ENCODE measurements around the gene BHMT. TPM values are rescaled to one million over a fixed set of nuclear protein-coding genes. Genes with fewer than 3 reads are reported as not detected.
A peak's percentile ranks its signal among the peaks of the same experiment; 100 is the strongest.

BHMT gene
- polyA plus RNA-seq, 4 donors = 0.45 to 2.5 (median 0.46) TPM; not detected in 1

DNA sequence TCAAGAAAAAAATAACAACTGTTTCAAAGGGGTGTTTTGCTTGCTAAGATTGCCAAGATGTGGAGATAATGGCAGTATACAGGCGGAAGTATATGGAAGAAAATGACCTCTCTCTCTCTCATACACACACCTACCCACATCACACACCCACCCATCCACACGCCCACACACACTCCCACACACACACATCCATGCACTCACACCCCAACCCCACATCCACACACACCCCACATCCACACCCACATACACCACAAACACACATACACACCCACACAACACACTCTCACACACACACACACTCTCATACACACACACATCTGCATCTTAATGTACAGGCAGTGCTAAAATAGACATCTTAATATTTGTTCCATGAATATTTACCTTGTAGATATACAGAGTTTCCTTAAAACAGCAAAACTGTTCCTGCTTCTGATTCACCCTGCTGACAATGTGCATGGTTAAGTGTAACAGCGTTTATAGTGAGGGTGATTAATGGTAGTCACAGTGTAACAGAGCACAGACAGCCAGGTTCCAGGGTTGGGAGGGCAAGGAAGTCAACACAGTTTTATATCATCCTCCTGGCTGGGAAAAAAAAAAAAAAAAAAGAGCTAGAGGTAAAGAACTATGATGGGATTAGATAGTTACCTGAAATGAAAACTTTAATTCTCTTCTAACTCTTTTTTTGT lies 33.8 kb upstream of the BHMT start:
- FAIRE-seq = no peak
- no peak overlapping the region for H3K27ac ChIP-seq (ENCODE audit: low read depth in 1 of 3, low read length in 2 of 3)

DNA sequence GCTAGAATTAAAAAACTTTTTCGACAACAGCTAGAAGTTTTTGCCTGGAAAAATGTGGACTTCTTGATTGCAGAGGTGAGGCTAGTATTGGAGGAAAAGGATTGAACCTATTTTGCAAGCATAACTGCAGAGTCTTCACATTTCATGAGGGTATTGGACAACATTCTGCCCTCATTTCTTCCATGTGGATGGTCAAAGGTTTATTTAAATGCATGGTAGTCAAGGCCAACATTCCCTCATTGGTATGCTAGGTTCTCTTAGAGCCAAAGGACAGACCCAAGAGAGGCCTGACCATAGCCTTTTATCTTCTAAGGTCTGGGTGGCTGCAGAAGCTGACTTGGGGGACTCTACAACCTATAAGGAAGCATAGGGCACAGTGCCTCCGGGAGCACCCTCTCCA lies 30.8 kb upstream of the BHMT start:
- Histone ChIP-seq H3K27me3 (ENCODE audit: control insufficient read depth in 3 of 3, insufficient read depth in 3 of 3, low read length in 3 of 3) (no peaks in the 10 kb centered on the region), H3K9me3 (ENCODE audit: control insufficient read depth in 2 of 2, insufficient read depth in 1 of 2, low read depth in 1 of 2, low read length in 1 of 2) (peaks cover 0 to 3% of the 10 kb centered on the region in 2 donors), H3K4me3 (ENCODE audit: low read depth in 1 of 3, low read length in 3 of 3) (no peak overlapping the region), H3K27ac (ENCODE audit: low read depth in 1 of 3, low read length in 2 of 3) (no peak overlapping the region), H3K4me1 (ENCODE audit: control insufficient read depth in 3 of 3, insufficient read depth in 2 of 3, low read depth in 1 of 3, low read length in 2 of 3) (no peaks in the 10 kb centered on the region), H3K36me3 (ENCODE audit: control insufficient read depth in 3 of 3, insufficient read depth in 2 of 3, low read depth in 1 of 3, low read length in 3 of 3) (no peaks in the 10 kb centered on the region)
- 81 to 89% (median 86%) methylated on average over 2 of the region's 2 CpGs for WGBS, 3 donors
- DNase-seq (no peak), FAIRE-seq (no peak)

More for the DNA sequence above, 33.8 kb upstream of the BHMT start:
- Histone ChIP-seq H3K4me1 (ENCODE audit: control insufficient read depth in 3 of 3, insufficient read depth in 2 of 3, low read depth in 1 of 3, low read length in 2 of 3) (no peaks in the 10 kb centered on the region), H3K36me3 (ENCODE audit: control insufficient read depth in 3 of 3, insufficient read depth in 2 of 3, low read depth in 1 of 3, low read length in 3 of 3) (no peaks in the 10 kb centered on the region), H3K9me3 (ENCODE audit: control insufficient read depth in 2 of 2, insufficient read depth in 1 of 2, low read depth in 1 of 2, low read length in 1 of 2) (peaks cover 0 to 8% of the 10 kb centered on the region in 2 donors), H3K4me3 (ENCODE audit: low read depth in 1 of 3, low read length in 3 of 3) (no peak overlapping the region), H3K27me3 (ENCODE audit: control insufficient read depth in 3 of 3, insufficient read depth in 3 of 3, low read length in 3 of 3) (no peaks in the 10 kb centered on the region)
- no peak for DNase-seq
- 39 to 50% (median 47%) methylated on average over 3 of the region's 3 CpGs for WGBS, 3 donors

DNA sequence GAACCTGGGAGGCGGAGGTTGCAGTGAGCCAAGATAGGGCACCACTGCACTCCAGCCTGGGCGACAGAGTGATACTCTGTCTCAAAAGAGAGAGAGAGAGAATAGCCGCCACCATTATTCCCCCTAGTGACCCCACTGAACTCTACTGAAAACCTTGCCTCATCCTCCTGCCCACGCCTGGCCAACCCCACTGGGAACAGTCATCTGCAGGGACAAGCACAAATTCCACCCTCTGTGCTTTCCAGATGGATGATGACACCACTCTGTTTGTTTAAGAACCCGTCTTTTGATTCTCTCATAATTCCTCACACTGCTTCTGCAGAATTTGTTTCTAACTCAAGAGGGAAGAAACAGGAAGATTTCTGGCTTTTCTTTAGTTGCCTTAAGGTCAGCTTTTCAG lies 29.8 kb upstream of the BHMT start:
- H3K4me3 ChIP-seq (ENCODE audit: low read depth in 1 of 3, low read length in 3 of 3) = no peak overlapping the region
- no peaks in the 10 kb centered on the region for H3K4me1 ChIP-seq (ENCODE audit: control insufficient read depth in 3 of 3, insufficient read depth in 2 of 3, low read depth in 1 of 3, low read length in 2 of 3)
- no peaks in the 10 kb centered on the region for H3K36me3 ChIP-seq (ENCODE audit: control insufficient read depth in 3 of 3, insufficient read depth in 2 of 3, low read depth in 1 of 3, low read length in 3 of 3)
- WGBS, 3 donors = 85 to 95% (median 92%) methylated on average over 5 of the region's 5 CpGs
- FAIRE-seq (no peak), DNase-seq (no peak)
- H3K9me3 ChIP-seq (ENCODE audit: control insufficient read depth in 2 of 2, insufficient read depth in 1 of 2, low read depth in 1 of 2, low read length in 1 of 2) = peaks cover 0 to 3% of the 10 kb centered on the region in 2 donors
- H3K27ac ChIP-seq (ENCODE audit: low read depth in 1 of 3, low read length in 2 of 3) = no peak overlapping the region
- no peaks in the 10 kb centered on the region for H3K27me3 ChIP-seq (ENCODE audit: control insufficient read depth in 3 of 3, insufficient read depth in 3 of 3, low read length in 3 of 3)

DNA sequence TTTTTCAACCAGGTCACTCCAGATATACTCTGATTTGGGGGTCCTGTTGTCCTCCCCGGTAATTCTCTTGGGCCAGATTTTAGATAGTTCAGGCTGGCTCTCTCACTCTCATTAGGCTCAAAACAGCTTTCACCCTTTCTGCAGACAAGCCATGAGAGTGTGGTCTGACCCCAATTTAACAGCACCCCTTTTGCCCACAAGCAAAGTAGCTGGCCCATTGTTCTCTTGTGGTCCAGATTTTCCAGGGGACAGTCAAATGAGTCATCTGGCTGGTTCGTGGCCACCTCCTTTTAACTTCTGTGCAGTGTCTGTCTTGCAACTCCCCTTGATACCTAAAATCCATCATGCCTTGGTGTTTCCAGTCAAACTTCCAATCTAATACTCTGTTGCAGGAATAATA lies 25.5 kb upstream of the BHMT start:
- Histone ChIP-seq H3K4me3 (ENCODE audit: low read depth in 1 of 3, low read length in 3 of 3) (no peak overlapping the region), H3K36me3 (ENCODE audit: control insufficient read depth in 3 of 3, insufficient read depth in 2 of 3, low read depth in 1 of 3, low read length in 3 of 3) (no peaks in the 10 kb centered on the region), H3K9me3 (ENCODE audit: control insufficient read depth in 2 of 2, insufficient read depth in 1 of 2, low read depth in 1 of 2, low read length in 1 of 2) (no peaks in the 10 kb centered on the region), H3K4me1 (ENCODE audit: control insufficient read depth in 3 of 3, insufficient read depth in 2 of 3, low read depth in 1 of 3, low read length in 2 of 3) (no peaks in the 10 kb centered on the region), H3K27ac (ENCODE audit: low read depth in 1 of 3, low read length in 2 of 3) (no peak overlapping the region), H3K27me3 (ENCODE audit: control insufficient read depth in 3 of 3, insufficient read depth in 3 of 3, low read length in 3 of 3) (no peaks in the 10 kb centered on the region)
- DNase-seq = no peak
- FAIRE-seq = no peak
- WGBS, 3 donors = 57 to 74% (median 68%) methylated on average over 2 of the region's 2 CpGs

DNA sequence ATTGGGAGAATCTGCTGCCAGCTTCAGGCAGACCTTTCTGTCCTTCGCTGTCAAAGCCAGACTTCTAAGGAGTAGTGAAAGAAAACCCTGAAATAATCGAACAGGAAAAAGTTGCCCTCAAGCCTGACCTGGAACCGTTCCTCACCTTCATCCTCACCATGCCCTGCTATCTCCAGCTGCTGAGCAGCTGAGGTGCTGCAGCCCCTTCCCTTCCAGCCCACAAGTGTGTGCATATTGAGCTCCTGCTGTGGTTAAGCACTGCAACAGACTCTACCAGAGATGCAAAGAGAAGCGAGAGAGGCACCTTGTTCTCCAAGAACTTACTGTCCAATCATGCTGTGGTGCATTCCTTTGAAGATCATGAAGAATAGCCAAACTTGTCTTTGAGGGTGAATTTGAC lies 23.1 kb upstream of the BHMT start:
- Histone ChIP-seq H3K27me3 (ENCODE audit: control insufficient read depth in 3 of 3, insufficient read depth in 3 of 3, low read length in 3 of 3) (no peaks in the 10 kb centered on the region), H3K4me1 (ENCODE audit: control insufficient read depth in 3 of 3, insufficient read depth in 2 of 3, low read depth in 1 of 3, low read length in 2 of 3) (peaks cover 0 to 3% (median 0%) of the 10 kb centered on the region in 3 donors), H3K36me3 (ENCODE audit: control insufficient read depth in 3 of 3, insufficient read depth in 2 of 3, low read depth in 1 of 3, low read length in 3 of 3) (no peaks in the 10 kb centered on the region), H3K27ac (ENCODE audit: low read depth in 1 of 3, low read length in 2 of 3) (no peak overlapping the region), H3K9me3 (ENCODE audit: control insufficient read depth in 2 of 2, insufficient read depth in 1 of 2, low read depth in 1 of 2, low read length in 1 of 2) (no peaks in the 10 kb centered on the region), H3K4me3 (ENCODE audit: low read depth in 1 of 3, low read length in 3 of 3) (no peak overlapping the region)
- no peak for FAIRE-seq
- no peak for DNase-seq
- WGBS, 3 donors = 73 to 90% (median 77%) methylated on average over 4 of the region's 4 CpGs

DNA sequence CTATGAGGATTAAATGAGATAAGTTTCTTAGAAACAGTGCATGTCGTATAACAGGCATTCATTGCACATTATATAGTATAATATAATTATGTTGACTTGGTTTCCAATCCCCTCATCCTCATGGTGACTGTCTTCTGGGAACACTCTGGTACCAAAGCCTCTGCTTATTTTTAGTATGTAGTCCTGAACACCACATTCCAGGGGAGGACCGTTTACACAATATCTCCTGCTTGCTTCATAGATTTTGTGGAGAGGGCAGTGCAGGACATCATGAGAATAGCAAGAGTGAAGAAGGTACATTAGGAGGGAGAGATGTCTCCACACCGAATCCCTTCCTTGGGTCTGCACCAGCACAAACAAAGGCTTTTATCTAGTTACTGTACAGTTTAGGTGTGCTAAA lies 20.5 kb upstream of the BHMT start:
- H3K4me1 ChIP-seq (ENCODE audit: control insufficient read depth in 3 of 3, insufficient read depth in 2 of 3, low read depth in 1 of 3, low read length in 2 of 3) = peaks cover 0 to 3% (median 0%) of the 10 kb centered on the region in 3 donors
- no peaks in the 10 kb centered on the region for H3K27me3 ChIP-seq (ENCODE audit: control insufficient read depth in 3 of 3, insufficient read depth in 3 of 3, low read length in 3 of 3)
- FAIRE-seq (no peak), DNase-seq (no peak)
- 58 to 65% (median 65%) methylated on average over 3 of the region's 3 CpGs for WGBS, 3 donors
- H3K9me3 ChIP-seq (ENCODE audit: control insufficient read depth in 2 of 2, insufficient read depth in 1 of 2, low read depth in 1 of 2, low read length in 1 of 2) = no peaks in the 10 kb centered on the region
- H3K36me3 ChIP-seq (ENCODE audit: control insufficient read depth in 3 of 3, insufficient read depth in 2 of 3, low read depth in 1 of 3, low read length in 3 of 3) = no peaks in the 10 kb centered on the region
- no peak overlapping the region for H3K4me3 ChIP-seq (ENCODE audit: low read depth in 1 of 3, low read length in 3 of 3)
- no peak overlapping the region for H3K27ac ChIP-seq (ENCODE audit: low read depth in 1 of 3, low read length in 2 of 3)

DNA sequence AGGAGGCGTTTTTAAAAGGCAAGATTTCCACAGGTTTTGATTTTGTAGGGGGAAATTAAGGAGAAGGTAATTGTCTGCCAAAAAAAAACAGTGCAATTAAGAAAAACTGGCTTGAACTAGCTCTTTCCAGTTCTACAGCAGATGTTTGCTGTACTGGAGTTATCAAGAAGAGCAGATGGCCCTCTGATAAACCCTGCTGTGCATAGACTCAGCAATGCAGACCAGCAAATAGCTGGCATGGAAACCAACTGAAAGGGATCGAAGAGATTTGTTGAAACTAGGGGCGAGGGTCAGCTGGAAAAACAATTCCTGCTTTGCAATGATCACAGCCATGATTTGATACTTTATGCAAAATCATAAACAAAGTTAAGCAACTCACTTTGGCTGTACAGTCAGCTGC lies 17.8 kb upstream of the BHMT start:
- DNase-seq = peak; percentile 10 to 35
- Histone ChIP-seq H3K27ac (ENCODE audit: low read depth in 1 of 3, low read length in 2 of 3) (no peak overlapping the region), H3K9me3 (ENCODE audit: control insufficient read depth in 2 of 2, insufficient read depth in 1 of 2, low read depth in 1 of 2, low read length in 1 of 2) (no peaks in the 10 kb centered on the region), H3K36me3 (ENCODE audit: control insufficient read depth in 3 of 3, insufficient read depth in 2 of 3, low read depth in 1 of 3, low read length in 3 of 3) (no peaks in the 10 kb centered on the region), H3K4me1 (ENCODE audit: control insufficient read depth in 3 of 3, insufficient read depth in 2 of 3, low read depth in 1 of 3, low read length in 2 of 3) (peaks cover 0 to 3% (median 0%) of the 10 kb centered on the region in 3 donors), H3K27me3 (ENCODE audit: control insufficient read depth in 3 of 3, insufficient read depth in 3 of 3, low read length in 3 of 3) (no peaks in the 10 kb centered on the region), H3K4me3 (ENCODE audit: low read depth in 1 of 3, low read length in 3 of 3) (no peak overlapping the region)
- 23 to 38% (median 37%) methylated on average over 3 of the region's 3 CpGs for WGBS, 3 donors
- no peak for FAIRE-seq

DNA sequence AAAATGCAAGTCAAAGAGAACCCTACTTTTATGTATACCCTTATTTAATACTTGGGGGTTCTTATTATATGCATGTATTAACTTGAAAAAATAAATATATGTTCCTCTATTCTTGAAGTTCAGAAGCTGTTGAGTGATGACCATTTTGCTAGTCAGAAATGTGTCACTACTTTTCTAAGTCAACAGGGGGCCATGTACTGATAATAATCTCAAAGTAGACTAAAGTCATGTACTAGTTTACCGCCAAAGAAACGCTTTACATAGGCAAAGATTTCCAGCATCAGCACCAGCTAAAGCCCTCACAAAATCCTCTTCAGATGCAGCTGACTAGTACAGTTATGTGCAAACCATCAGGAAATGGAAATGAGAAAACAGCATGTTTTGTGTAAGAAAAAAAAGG lies 5.7 kb upstream of the BHMT start:
- Histone ChIP-seq H3K27me3 (ENCODE audit: control insufficient read depth in 3 of 3, insufficient read depth in 3 of 3, low read length in 3 of 3) (peaks cover 0 to 5% (median 4%) of the 10 kb centered on the region in 3 donors), H3K27ac (ENCODE audit: low read depth in 1 of 3, low read length in 2 of 3) (no peak overlapping the region), H3K4me3 (ENCODE audit: low read depth in 1 of 3, low read length in 3 of 3) (no peak overlapping the region), H3K9me3 (ENCODE audit: control insufficient read depth in 2 of 2, insufficient read depth in 1 of 2, low read depth in 1 of 2, low read length in 1 of 2) (no peaks in the 10 kb centered on the region), H3K36me3 (ENCODE audit: control insufficient read depth in 3 of 3, insufficient read depth in 2 of 3, low read depth in 1 of 3, low read length in 3 of 3) (no peaks in the 10 kb centered on the region), H3K4me1 (ENCODE audit: control insufficient read depth in 3 of 3, insufficient read depth in 2 of 3, low read depth in 1 of 3, low read length in 2 of 3) (peaks cover 0 to 11% (median 0%) of the 10 kb centered on the region in 3 donors)
- FAIRE-seq (no peak), DNase-seq (no peak)
- 92 to 94% (median 93%) methylated on average over 2 of the region's 2 CpGs for WGBS, 3 donors

All from small intestine (tissue), 7 donors.